ENCODE data around the gene VAV2.
A peak's percentile ranks its signal among the peaks of the same experiment; 100 is the strongest.
"Not testable (repeated sequence)": the region's sequence is repeated elsewhere in the genome, so short reads cannot be mapped to it uniquely, and the experiment has no call there.

VAV2 gene

DNA sequence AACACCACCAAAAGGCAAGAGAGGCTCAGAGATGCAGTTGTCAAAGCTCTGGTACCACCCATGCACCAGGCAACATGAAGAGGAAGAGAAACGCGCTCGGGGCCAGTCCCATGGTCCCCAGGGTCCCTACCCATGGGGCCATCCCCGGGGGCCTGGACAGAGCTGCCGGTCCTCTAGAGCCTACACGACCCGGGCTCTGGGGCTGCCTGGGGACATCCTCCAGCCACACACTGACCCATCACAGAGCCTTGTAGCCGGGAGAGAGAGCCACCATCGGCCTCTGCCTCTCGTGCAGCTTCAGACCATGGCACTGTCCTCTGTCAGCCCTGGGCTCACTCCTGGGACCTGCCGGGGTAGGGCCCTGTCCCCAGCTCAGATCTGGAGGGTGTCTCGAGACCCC, 23.7 kb downstream of the VAV2 start:
- no peak for DNase-seq

- no peak for DNase-seq
Observed at GRCh38 chr9:133967024-133967741, 24.9 kb downstream of the VAV2 start.

GRCh38 chr9:133964463-133964862, 27.7 kb downstream of the VAV2 start:
- no peak for DNase-seq

- DNase-seq, result no peak
Observed at GRCh38 chr9:133963166-133963565, 29.0 kb downstream of the VAV2 start.

DNA sequence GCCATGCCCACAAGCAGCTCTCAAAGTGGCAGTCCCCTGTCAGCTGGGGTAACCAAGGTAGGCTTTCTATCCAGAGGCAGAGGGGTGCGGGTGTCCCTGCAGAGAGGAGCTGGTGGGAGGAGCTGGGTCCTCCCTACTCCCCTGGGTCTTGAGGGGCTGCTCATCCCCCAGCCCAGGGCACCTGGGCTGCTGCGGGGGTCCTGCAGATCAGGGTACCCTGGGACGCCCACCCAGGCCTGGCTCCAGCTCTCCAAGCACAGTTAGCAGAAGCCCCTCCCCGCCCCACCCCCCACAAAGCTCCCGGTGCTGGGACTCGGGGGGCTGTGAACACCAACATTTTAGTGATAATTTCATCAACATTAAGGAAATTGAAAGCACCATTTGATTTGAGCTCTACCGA, 29.8 kb downstream of the VAV2 start:
- no peak for DNase-seq

DNA sequence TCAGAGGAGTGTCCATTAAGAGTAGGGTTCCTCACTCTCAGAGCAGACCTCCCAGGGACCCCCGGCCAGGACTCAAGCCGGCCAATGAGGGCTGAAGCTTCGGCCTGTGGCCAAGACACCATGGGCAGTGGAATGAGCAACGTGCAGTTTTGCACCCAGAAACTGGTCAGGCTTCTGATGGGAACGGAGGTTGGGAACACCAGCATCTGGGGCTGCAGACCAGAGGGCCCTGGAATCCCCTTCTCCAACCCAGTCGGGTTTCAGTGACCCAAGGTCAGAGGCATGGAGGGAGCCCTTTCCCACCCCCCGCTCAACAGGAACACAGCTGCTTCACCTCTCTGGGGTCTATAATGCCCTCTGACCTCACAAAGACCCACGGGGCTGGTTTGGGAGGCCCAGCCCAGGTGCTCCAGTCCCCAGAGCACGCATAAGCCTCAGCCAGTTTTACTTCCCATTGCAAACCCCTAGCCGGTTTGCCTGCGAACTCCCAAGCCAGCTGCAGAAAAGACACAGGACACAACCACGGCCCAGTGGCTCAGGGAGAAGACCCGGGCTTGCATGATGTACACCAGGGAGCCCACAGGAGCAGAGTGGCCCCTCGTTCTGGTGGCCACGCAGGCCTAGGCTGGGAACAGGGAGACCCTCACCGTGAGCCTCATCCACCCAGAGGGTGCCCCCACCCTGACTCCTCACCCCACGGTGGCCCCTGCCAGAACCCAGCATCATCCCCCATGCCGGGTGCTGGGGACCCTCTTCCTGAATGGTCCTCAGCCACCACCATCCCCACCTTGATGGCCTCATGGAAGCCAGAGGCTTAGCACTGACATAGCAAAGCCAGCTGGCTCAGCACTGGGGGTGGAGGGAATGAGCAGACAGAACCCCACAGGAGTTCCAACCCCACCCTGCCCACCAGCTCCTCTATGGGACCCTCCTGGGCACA, 30.6 kb downstream of the VAV2 start:
- DNase-seq, result no peak

DNA sequence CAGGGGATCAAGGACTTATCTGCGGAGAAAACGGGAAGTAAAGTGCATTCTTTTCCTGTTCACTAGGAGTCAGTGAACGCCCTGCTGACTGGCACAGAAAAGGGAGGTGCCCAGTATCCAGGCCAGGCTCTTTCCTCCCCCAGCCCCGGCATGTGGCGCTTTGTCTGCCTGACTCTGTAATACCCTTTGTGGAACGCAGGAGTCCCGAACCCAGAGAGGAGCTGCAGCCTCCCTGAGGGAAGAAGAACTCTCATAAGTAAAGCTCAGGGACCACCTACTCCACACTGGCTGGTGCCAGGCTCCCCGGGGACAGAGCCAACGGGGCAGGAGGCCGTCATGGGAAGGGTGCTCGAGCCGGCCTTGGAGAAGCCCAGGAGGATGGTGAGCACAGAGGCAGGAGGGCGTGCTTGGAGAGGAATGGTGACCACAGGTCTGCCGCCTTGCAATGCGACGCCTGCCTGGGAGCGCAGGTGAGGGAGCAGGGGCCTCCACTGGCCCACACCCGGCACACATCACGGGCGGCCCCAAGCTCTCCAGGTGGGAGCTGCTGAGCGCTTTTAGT, 31.5 kb downstream of the VAV2 start:
- DNase-seq, result no peak

- DNase-seq, result no peak
Observed at GRCh38 chr9:133959966-133960567, 32.1 kb downstream of the VAV2 start.

DNA sequence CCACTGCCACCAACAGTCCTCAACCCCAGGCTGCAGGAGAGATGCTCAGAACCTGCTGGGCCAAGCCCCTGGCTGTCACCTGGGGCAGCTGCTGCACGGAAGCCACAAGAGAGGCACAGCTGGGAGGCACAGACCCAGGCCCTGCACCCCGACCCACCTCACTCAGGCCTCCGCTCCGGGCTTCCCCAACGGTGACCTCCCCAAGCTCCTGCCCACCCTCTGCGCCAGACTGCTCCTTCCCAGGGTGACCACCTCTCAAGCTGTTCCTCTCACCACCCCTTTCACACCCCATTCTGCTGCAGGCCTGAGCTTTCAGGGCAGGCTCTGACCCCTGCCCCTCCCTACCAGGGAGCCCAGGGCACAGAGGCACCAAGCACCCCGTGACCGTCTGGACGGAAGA, 33.0 kb downstream of the VAV2 start:
- DNase-seq, result no peak

DNA sequence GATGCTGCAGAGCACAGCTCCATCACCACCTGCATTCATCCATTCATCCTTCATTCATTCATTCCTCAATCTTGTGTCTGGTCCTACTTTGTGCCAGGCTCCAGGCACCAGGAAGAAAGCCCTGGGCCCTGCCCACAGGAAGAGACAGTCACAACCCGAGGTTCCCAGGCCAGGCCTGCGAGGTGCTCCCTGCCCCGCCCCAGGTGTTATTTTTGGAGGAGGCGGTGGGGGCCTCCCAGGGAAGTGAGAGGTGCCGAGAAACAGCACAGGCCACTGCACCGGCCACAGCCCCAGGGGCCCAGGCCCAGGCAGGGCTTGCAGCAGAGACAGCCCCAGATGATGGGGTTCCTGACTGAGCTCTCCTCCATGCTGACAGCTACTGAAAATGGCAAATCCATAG, 33.4 kb downstream of the VAV2 start:
- DNase-seq, result no peak

DNA sequence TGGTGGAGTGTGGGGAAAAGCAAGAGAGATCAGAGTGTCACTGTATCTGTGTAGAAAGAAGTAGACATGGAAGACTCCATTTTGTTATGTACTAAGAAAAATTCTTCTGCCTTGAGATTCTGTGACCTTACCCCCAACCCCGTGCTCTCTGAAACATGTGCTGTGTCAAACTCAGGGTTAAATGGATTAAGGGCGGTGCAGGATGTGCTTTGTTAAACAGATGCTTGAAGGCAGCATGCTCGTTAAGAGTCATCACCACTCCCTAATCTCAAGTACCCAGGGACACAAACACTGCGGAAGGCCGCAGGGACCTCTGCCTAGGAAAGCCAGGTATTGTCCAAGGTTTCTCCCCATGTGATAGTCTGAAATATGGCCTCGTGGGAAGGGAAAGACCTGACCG, 34.4 kb downstream of the VAV2 start:
- DNase-seq, result not testable (repeated sequence)

DNA sequence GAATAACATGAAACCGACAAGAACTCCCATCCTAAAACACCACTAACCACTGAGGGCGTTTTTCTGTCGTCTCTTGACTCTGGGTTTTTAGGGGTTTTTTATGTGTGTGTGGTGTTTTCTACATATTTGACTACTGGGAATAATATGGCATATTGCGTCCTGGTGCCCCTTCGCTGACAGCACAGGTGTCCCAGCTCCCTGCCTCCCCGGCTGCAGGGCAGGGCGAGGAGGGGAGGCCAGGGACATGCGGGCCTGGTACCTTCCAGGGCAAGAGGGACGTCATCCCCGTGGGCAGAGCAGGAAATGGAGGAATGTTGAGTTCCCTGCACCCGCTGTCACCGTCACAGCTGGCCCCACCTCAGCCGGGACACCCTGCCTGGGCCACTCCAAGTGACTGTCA, 34.8 kb downstream of the VAV2 start:
- no peak for DNase-seq

DNA sequence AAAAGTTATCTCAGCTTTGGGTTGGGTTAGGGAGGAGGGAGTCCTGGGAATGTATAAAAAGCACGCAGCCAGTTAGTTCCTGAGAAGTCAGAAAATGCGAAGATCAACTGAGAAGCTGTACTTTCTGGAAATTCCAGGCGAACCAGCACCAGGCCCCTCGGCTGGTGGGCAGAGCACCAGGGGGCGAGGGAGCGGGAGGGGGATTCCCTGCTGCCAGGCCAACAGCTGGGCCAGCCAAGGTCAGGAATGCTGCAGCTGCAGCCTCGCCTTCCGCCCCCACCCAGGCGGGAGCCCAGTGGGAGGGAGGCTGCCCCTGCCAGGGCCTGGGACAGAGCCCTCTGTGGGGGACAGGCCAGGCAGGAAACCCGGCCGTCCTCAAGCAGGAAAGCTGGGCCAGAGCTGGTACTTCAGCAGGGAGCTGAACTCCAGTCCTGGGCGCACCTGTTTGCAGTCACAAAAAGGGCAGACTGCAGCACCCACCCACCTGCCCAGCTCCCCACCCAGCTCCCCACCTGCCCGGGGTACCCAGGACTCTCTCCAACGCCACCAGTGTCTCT, 35.5 kb downstream of the VAV2 start:
- no peak for DNase-seq

- peak; percentile 26 for DNase-seq
Observed at GRCh38 chr9:133955821-133956411, 36.2 kb downstream of the VAV2 start.

- peak; percentile 7 for DNase-seq
Observed at GRCh38 chr9:133954862-133955529, 37.1 kb downstream of the VAV2 start.

DNA sequence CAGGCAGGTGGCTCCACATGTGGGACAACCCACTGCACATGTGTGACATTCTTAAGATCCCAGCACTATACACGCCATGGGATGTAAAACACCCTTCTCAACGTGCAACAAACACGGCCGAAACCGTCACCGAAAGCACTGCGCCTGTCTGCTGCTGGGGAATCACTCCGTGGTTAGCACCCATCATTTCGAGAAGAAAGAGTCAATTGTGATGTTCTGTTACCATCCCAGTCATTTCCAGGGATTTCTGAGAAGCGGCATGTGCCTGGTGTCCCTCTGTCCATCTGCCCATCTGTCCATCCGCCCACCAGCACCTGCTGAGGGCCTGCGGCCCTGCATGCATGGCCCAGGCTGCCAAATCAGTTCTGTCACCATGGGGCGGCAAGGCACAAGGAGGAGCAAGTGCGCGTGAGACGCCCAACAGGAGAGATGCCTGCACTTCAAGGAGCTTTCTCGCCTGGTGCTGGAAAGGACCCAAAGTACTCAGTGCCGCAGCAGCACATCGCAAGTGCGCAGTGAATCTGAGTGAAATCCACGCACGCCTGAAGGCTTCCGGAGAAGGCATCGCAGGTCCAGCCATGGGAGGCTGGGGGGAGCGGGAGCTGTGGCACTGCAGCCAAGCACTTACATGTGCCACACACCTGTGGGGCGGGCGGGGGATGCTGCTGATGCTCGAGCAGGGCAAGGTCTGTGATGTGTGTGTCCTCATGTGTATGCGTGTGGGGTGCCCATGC, 38.0 kb downstream of the VAV2 start:
- no peak for DNase-seq

GRCh38 chr9:133953621-133953975, 38.5 kb downstream of the VAV2 start:
- DNase-seq, result no peak

- DNase-seq, result no peak
Observed at GRCh38 chr9:133952598-133953550, 39.2 kb downstream of the VAV2 start.

- no peak for DNase-seq
Observed at GRCh38 chr9:133951265-133951664, 40.9 kb downstream of the VAV2 start.

DNA sequence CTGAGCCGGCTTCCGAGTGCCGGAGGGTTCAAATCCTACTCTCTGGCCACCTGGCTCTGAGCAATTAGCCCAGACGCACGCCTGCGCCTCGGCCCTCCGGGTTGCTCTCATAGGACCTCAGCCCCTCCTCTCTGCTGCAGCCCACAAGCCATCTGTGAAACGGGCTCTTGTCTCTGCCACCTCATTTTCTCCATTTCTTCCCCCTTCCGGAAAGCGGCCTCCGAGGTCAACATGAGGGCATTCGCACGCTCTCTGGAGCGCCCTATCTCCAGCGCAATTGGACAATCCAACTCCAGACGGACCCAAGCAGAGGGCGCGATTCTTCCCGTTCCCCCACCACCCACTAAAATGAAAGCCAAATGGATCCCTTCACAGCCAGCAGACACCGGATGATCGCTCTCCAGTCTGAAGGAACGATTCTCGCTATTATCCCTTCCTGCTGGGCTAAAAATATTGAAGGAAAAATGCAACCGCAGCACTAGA, 41.5 kb downstream of the VAV2 start:
- DNase-seq, result no peak
